HCT116 (cell line): ENCODE data around the gene RNF225.

ENCODE experiments used
- CTCF ChIP-seq, 3 experiments: fragments of 200-600 bp in 1 of 3; sonication (generic) in 1 of 3; IDR thresholded peaks in 2 of 3; conservative IDR thresholded peaks in 1 of 3; 2 replicates each; pipeline ENCODE4 v1.5.1; 2012 to 2017; ENCODE audit warnings: low read depth in 2 of 3, low read length in 2 of 3, antibody characterized with exemption in 1 of 3, borderline replicate concordance in 1 of 3, control low read depth in 1 of 3, mild to moderate bottlenecking in 1 of 3, mixed read lengths in 1 of 3, mixed run types in 1 of 3, moderate library complexity in 1 of 3; ENCODE audit not compliant: insufficient read depth in 1 of 3
- EZH2 ChIP-seq: fragments of 200-600 bp; sonication (generic); IDR thresholded peaks from 2 replicates; pipeline ENCODE4 v1.6.1; 2017; ENCODE audit warnings: antibody characterized with exemption, mixed run types
- EZH2phosphoT487 ChIP-seq: fragments of 200-600 bp; IDR thresholded peaks from 2 replicates; pipeline ENCODE4 v1.6.1; 2018; ENCODE audit warnings: antibody characterized with exemption, borderline replicate concordance
- FOSL1 ChIP-seq: IDR thresholded peaks from 2 replicates; pipeline ENCODE4 v1.6.1; 2012; ENCODE audit warnings: low read depth
- POLR2A ChIP-seq: IDR thresholded peaks from 2 replicates; pipeline ENCODE4 v1.7.0; 2011; ENCODE audit warnings: borderline replicate concordance; ENCODE audit not compliant: insufficient read depth, insufficient read length; ENCODE audit errors: extremely low read depth
- POLR2AphosphoS5 ChIP-seq: IDR thresholded peaks from 2 replicates; pipeline ENCODE4 v1.6.1; 2011; ENCODE audit warnings: mild to moderate bottlenecking, low read depth, low read length, moderate library complexity
- RAD21 ChIP-seq: IDR thresholded peaks from 2 replicates; pipeline ENCODE4 v1.6.1; 2012; ENCODE audit warnings: low read depth, mild to moderate bottlenecking
- SP1 ChIP-seq: IDR thresholded peaks from 2 replicates; pipeline ENCODE4 v1.6.1; 2012; ENCODE audit warnings: low read depth
- TCF7L2 ChIP-seq: IDR thresholded peaks from 2 replicates; pipeline ENCODE4 v1.7.0; 2011; ENCODE audit warnings: borderline replicate concordance, inconsistent platforms; ENCODE audit not compliant: insufficient read depth, insufficient read length; ENCODE audit errors: extremely low read depth

DNA sequence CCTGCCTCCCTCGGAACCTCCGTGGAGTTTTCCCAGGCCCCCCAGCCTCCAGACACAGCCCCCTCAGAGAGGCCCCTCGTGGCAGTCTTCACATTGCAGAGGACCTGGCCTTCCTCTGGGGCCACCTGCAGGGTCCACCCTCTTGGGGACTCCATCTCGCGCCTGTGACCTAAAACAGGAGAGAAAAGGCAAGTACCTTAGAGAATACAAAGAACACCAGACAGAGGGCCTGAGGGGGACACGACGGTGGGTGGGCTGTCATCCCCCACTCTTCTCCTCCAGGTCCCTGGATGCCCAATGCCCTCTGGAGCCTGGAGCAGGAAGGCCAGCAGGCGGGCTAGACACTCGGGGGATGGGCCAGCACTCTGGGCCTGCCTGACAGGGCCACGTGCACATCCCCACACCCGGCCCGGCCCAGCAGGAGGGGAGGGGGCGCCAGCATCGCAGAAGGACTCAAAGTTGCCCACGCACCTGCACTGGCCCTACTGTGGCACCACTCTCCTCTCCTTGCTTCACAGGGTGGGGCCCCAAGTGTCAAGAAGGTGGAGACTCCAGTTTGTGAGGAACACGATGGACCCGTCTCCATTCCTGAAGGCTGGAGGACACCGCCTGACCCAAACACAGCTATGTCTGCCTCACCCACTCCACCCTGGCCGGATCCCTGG, 37.8 kb upstream of the RNF225 start:
- TF ChIP-seq CTCF (IDR thresholded peaks at IDR 0.05 in 2 of 3, conservative IDR thresholded peaks at IDR 0.05 in 1 of 3; ENCODE audit: borderline replicate concordance in 1 of 3, insufficient read depth in 1 of 3, low read depth in 2 of 3, low read length in 2 of 3) (no peak), EZH2 (no peak), POLR2A (no peak), FOSL1 (no peak), SP1 (no peak), EZH2phosphoT487 (no peak), POLR2AphosphoS5 (no peak), TCF7L2 (no peak), RAD21 (no peak)
